Measurements from ENCODE around the gene ATP8B4.
"Not testable (repeated sequence)": the region's sequence is repeated elsewhere in the genome, so short reads cannot be mapped to it uniquely, and the experiment has no call there.

The ATP8B4 gene

GRCh38 chr15:50140098-50140497 is 21.1 kb upstream of the ATP8B4 start:
- no peak for DNase-seq

GRCh38 chr15:50138391-50138790 is 19.4 kb upstream of the ATP8B4 start:
- DNase-seq: no peak

- no peak for DNase-seq
These were observed 18.9 kb upstream of the ATP8B4 start for GRCh38 chr15:50137893-50138292.

GRCh38 chr15:50137330-50137761 is 18.3 kb upstream of the ATP8B4 start:
- no peak for DNase-seq

- DNase-seq: no peak
These were observed 16.1 kb upstream of the ATP8B4 start for GRCh38 chr15:50135031-50135551.

GRCh38 chr15:50134524-50135024 is 15.5 kb upstream of the ATP8B4 start:
- DNase-seq: no peak

GRCh38 chr15:50132251-50132984 is 13.4 kb upstream of the ATP8B4 start:
- not testable (repeated sequence) for DNase-seq

GRCh38 chr15:50131617-50132016 is 12.6 kb upstream of the ATP8B4 start:
- no peak for DNase-seq

GRCh38 chr15:50128266-50128665 is 9.2 kb upstream of the ATP8B4 start:
- DNase-seq: no peak

GRCh38 chr15:50127255-50127777 is 8.3 kb upstream of the ATP8B4 start:
- DNase-seq: no peak

- DNase-seq: no peak
These were observed 7.0 kb upstream of the ATP8B4 start for GRCh38 chr15:50126072-50126471.

GRCh38 chr15:50124631-50125030 is 5.6 kb upstream of the ATP8B4 start:
- no peak for DNase-seq

GRCh38 chr15:50123861-50124557 is 5.0 kb upstream of the ATP8B4 start:
- no peak for DNase-seq

GRCh38 chr15:50120729-50121128 is 1.7 kb upstream of the ATP8B4 start:
- DNase-seq: no peak

- DNase-seq: no peak
These were observed 1.5 kb downstream of the ATP8B4 start for GRCh38 chr15:50117431-50118027.

- no peak for DNase-seq
These were observed 2.6 kb downstream of the ATP8B4 start for GRCh38 chr15:50116477-50116876.

- DNase-seq: no peak
These were observed 4.8 kb downstream of the ATP8B4 start for GRCh38 chr15:50113992-50114780.

- DNase-seq: no peak
These were observed 5.9 kb downstream of the ATP8B4 start for GRCh38 chr15:50113187-50113505.

- no peak for DNase-seq
These were observed 6.4 kb downstream of the ATP8B4 start for GRCh38 chr15:50112488-50113186.

GRCh38 chr15:50110285-50110684 is 8.7 kb downstream of the ATP8B4 start:
- no peak for DNase-seq

GRCh38 chr15:50109076-50109987 is 9.7 kb downstream of the ATP8B4 start:
- no peak for DNase-seq

All from activated CD8-positive, alpha-beta memory T cell treated with anti-CD3 and anti-CD28 coated beads for 24 hours (primary cell).